Measurements from ENCODE around the gene PCBP3.

GRCh38 chr21:45914321-45914845 lies 270.9 kb downstream of the PCBP3 start:
- TF ChIP-seq CTCF (CRISPR knock-in tag; IDR thresholded peaks at IDR 0.05) (no peak), HOXA7 (CRISPR knock-in tag; IDR thresholded peaks at IDR 0.05) (no peak), EP300 (IDR thresholded peaks at IDR 0.05; ENCODE audit: low read depth in 2 of 2, low read length in 2 of 2) (no peak), EP300 (CRISPR knock-in tag; IDR thresholded peaks at IDR 0.05; ENCODE audit: borderline replicate concordance) (no peak), ELK4 (CRISPR knock-in tag; IDR thresholded peaks at IDR 0.05; ENCODE audit: borderline replicate concordance) (no peak), RORA (CRISPR knock-in tag; IDR thresholded peaks at IDR 0.05) (no peak), PATZ1 (CRISPR knock-in tag; IDR thresholded peaks at IDR 0.05) (no peak), ETV6 (CRISPR knock-in tag; conservative IDR thresholded peaks at IDR 0.05) (no peak), AKAP8 (CRISPR knock-in tag; IDR thresholded peaks at IDR 0.05) (no peak), NR2C2 (CRISPR knock-in tag; IDR thresholded peaks at IDR 0.05; ENCODE audit: borderline replicate concordance) (no peak), ZNF451 (CRISPR knock-in tag; IDR thresholded peaks at IDR 0.05) (no peak)

All from HepG2 (cell line).